ENCODE measurements around the gene RIC3.

The RIC3 gene, protein sequence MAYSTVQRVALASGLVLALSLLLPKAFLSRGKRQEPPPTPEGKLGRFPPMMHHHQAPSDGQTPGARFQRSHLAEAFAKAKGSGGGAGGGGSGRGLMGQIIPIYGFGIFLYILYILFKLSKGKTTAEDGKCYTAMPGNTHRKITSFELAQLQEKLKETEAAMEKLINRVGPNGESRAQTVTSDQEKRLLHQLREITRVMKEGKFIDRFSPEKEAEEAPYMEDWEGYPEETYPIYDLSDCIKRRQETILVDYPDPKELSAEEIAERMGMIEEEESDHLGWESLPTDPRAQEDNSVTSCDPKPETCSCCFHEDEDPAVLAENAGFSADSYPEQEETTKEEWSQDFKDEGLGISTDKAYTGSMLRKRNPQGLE

GRCh38 chr11:8168485-8169257, at the start of gene RIC3:
Gene RIC3, minus strand, starts transcription at chr11:8169025. Its CDS starts 36 bp downstream, at chr11:8168989.
- peak; percentile 19 for DNase-seq (ENCODE audit: low read depth)

DNA sequence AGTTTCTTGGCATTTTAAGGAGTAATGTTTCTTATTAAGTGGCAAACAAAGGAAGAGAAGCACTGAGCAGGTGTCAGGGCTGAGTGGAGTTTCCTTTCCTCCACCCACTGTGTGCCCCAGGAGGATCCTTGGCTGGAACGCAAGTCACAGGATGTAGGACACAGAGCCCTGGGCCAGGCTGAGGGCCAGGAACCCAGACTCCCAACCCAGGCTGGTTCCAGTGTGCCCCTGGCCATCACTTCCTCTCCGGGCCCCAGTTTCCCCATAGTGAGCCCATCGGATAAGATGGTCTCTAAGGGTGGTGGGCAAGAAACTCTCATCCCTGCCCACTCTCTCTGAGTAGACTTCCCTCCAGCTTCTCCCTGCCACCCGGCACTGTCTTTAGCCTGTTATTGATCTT, 49.6 kb upstream of the RIC3 start:
- no peak for DNase-seq (ENCODE audit: low read depth)

DNA sequence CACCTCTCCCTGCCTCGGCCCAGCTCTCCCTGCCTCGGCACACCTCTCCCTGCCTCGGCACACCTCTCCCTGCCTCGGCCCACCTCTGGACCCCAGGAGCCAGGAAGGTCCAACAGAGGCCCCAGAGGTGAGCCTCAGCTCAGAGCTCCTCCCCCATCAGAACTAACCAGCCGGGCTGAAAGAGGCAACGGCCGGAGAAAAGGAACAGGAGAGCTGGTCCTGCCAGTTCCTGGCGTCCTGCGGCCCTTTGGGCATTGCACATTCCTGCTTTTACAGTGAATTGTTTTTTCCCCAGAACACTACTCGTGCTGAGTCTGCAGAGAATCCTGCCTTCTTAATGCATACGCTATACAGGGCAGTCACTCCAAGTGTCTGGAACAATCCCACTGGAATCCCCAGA, 49.1 kb upstream of the RIC3 start:
- DNase-seq (ENCODE audit: low read depth), result no peak

GRCh38 chr11:8217136-8217535, 48.3 kb upstream of the RIC3 start:
- DNase-seq (ENCODE audit: low read depth), result no peak

GRCh38 chr11:8213376-8213775, 44.6 kb upstream of the RIC3 start:
- DNase-seq (ENCODE audit: low read depth), result no peak

DNA sequence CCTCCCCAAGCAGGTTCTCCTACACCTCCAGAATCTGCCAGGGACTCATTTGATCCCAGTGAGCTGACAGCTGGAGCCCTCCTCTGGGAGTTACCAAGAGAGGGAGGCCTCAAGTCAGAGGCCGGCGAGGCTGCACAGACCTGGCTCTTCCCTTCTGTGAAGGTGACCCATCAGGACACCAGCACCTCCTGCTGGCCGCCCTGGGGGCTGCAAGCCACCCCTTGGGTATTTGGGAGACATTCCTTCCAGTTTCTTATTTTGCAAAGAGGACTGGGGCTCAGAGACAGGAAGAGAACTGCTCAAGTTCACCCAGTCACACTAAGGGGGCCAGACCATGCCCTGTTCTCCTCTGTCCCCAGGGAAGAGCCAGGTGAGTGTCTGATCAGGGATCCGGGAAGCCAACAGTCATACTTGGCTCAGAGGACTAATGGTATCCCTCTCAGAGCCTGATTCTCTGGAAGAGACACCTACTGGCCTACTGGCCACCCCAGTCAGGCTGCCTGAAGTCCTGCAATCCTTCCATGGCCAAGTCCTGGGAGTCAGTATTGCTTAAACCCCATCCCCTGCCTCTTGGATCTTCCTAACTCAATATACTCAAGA, 40.5 kb upstream of the RIC3 start:
- DNase-seq (ENCODE audit: low read depth), result no peak

GRCh38 chr11:8207080-8208000, 38.5 kb upstream of the RIC3 start:
- DNase-seq (ENCODE audit: low read depth), result no peak

DNA sequence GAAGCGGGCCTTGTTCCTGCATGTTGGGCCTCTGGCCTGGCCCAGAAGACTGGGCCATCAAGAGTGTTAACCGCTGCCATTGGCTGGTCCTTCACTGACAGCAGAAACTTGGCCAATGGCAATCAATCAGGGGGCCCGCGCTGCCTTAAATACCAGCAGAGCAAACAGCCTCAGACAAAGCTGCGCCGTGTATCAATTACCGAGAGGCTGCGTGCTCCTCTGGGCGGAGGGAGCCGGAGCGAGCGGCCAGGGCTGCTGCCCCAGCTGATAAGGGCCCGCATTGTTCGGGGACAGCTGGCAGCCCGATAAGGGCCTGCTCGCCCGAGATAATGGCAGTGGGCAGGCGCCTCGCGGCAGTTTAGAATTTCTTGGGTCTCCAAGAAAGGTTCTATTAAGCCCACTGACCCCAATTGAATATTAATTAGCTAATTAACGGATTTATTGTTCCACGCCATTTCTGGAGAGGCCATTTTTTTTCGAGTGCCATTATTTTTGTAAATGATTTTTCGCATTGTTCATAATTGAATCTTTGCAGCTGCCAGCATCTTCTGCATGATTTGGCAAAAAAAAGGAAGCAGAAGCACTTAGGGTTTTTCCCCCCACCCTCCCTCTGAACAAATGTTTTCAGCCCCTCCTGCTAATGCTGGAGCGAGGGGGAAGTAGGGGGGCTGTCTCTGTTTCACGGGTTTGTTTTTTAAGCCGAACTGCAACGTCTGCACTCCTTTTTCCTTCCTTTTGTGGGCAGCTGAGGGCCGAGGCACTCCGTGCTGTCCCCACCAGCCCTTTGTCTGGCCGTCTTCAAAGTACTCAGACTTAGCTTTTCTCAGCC, 37.6 kb upstream of the RIC3 start:
- no peak for DNase-seq (ENCODE audit: low read depth)

GRCh38 chr11:8205566-8205965, 36.7 kb upstream of the RIC3 start:
- no peak for DNase-seq (ENCODE audit: low read depth)

DNA sequence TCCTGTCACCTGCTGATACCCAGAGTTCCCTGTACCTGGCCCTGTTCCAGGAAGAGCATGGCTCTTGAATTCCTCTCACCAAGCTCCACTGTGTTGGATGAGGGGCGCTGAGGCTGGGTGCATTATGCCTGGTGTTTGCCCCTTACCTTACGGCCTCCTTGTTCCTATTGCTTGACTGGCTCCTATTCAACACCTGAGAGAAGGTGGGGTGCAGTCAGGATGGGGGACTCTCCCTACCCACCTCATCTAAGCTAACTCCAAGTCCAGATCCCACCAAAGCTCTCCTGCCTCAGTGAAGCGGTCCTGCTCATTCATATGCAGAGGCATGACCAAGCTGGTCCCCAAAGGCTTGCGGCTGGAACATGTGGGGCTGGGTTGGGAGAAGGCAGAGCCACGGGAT, 35.8 kb upstream of the RIC3 start:
- no peak for DNase-seq (ENCODE audit: low read depth)

DNA sequence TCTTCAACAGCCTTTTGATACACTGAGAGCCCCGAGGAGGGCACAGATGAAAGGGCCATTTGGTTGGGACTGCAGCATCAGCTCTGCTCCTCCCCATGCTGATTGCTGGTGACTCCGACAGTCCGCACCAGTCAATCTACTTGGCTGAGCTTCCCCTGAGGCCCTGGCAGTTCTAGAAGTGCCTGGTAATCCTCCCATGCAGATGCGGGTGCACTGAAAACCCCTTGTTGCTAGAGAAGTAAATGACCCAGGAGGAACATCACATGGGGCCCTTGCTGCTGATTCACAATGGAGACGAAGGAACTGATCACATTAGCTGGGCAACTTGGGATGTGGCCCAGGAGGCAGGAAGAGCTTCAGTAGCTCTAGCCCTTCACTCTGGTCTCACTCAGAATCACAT, 35.2 kb upstream of the RIC3 start:
- DNase-seq (ENCODE audit: low read depth), result no peak

DNA sequence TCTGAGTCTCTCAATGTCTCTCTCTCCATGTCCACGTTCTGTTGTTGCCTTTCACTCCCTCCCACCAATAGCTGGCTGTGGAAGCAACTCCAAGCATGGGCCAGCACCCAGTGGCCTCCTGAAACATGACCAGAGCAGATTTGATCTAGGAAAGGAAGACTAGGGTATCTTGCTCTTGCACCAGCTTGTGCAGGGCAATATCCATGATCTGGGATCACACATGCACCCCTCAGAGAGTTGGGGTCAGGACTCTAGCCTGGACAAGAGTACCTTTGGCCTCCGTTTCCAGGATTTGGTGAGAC, 34.5 kb upstream of the RIC3 start:
- no peak for DNase-seq (ENCODE audit: low read depth)

- DNase-seq (ENCODE audit: low read depth), result no peak
These were observed 33.9 kb upstream of the RIC3 start for GRCh38 chr11:8202516-8203413.

DNA sequence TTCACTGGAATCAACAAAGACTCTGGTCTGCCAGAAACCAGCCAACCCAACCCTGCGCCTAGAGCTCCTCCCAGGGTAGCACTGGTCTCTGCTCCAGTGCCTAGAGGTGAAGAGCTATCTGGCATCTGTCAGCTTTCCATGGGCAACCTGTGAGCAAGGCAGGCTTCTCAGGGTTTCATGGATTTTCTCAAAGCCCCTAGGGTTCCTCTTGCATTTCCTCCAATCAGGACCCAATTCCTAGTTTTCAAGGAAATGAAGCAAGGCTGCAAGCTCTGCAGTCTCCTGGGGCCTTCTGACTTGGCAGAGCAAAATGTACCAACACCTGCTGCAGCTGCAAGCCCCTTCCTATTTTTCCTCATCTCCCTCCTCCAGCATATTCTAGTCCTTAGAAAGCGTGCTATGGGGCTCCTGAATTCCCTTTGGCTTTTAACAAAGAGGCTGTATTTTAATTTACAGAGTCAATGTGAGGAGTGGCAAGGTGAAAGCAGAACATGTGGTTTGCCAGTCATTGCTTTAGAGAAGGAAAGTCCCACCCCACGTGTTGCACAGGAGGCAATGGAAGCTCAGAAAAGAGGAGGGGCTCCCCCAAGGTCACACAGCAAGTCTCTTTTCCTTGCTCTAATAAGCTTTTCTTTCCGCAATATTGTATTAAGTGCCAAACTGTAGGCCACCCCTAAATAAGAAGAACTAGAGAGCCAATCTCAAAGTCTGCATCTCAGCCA, 33.0 kb upstream of the RIC3 start:
- no peak for DNase-seq (ENCODE audit: low read depth)

GRCh38 chr11:8199676-8200075, 30.9 kb upstream of the RIC3 start:
- no peak for DNase-seq (ENCODE audit: low read depth)

GRCh38 chr11:8196749-8197148, 27.9 kb upstream of the RIC3 start:
- no peak for DNase-seq (ENCODE audit: low read depth)

GRCh38 chr11:8194956-8195355, 26.1 kb upstream of the RIC3 start:
- no peak for DNase-seq (ENCODE audit: low read depth)

GRCh38 chr11:8192896-8193209, 24.0 kb upstream of the RIC3 start:
- no peak for DNase-seq (ENCODE audit: low read depth)

DNA sequence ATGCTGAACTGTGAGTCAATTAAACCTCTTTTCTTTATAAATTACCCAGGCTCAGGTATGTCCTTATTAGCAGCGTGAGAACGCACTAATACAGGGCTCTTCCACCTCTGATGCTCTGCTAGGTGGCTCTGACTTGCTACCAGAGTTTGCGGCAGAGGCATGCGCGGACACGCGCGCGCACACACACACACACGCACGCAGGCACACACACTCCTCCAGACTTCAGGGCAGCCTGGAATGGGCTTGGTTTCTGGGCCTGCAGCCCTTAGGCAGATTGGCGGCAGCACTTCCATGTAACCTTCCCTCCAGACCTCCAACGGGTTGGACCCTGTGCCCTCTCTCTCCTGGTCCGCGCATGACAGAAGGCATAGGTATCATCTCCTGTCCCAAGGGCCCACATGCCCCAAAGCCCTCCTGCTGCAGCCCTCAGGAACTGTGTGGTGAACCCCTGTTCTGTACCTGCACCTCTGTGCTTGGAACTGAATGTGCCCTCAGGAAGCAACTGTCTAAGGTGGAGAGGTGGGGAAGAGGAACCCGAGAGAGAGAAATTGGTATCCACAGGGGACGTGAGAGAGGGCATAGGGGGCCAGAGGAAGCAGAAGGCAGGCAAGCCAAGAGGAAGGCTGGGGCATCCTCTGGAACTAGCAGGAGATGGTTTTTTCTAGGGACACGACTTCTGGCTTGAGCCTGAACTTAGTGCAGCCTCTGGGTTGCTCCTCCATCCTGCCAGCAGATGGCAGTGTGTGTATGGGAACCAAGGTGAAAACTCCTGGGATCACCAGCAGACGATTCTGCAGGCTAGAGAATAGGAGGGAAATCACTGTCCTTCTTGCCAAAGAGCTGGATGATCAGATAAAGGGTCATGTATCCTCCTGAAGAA, 23.4 kb upstream of the RIC3 start:
- DNase-seq (ENCODE audit: low read depth), result peak; percentile 20

Data from stimulated activated CD8-positive, alpha-beta memory T cell treated with anti-CD3 and anti-CD28 coated beads, Interleukin-7, amount 100 ng/mL, for 24 hours (primary cell).